Activated CD8-positive, alpha-beta memory T cell treated with anti-CD3 and anti-CD28 coated beads, Interleukin-2, amount 50 U/mL, for 1 hour (primary cell): ENCODE measurements around the gene MGAT4C.

Experiments
- DNase-seq: peaks from one replicate; pipeline ENCODE4 v3.0.0-alpha.2; 2020; ENCODE audit errors: extremely low read depth

Gene MGAT4C

DNA sequence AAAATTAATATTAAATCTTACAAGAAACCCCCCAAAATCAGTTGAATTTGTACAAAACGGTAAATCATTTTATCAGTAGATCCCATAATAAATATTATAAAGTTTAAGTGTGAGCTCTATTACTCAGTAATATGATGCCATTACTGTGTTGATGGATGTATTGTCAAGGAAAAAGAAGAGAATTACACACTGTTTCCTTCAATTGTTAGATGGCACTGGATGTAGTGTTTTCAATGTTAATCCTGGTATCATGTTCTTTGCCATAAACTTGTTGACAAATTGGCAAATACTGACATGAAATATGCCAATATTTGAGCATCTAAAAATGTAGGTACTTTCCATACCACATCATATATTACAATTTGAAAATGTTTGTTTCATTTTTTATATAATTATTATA is 280.5 kb downstream of the MGAT4C start:
- DNase-seq, result no peak

GRCh38 chr12:85971800-85972199 is 284.4 kb downstream of the MGAT4C start:
- no peak for DNase-seq

DNA sequence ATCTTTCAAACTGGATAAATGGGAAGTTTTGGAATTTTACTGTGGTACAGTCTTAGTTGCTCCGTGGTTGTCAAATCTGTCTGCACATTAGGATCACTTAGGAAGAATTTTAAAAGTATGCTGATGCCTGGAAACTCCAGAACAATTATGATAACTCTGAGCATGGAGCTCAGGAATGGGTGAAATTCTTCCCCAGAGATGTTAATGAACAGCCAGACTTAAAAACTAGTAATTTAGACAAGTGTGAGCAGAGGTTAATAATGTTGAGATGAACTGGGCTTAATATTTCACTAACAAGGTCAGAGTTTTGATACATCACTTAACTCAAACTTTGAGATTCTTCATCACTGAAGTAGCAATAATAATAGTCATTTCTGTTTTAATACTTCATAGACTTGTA is 287.6 kb downstream of the MGAT4C start:
- no peak for DNase-seq

- no peak for DNase-seq
Observed at GRCh38 chr12:85963326-85963725, 292.9 kb downstream of the MGAT4C start.

DNA sequence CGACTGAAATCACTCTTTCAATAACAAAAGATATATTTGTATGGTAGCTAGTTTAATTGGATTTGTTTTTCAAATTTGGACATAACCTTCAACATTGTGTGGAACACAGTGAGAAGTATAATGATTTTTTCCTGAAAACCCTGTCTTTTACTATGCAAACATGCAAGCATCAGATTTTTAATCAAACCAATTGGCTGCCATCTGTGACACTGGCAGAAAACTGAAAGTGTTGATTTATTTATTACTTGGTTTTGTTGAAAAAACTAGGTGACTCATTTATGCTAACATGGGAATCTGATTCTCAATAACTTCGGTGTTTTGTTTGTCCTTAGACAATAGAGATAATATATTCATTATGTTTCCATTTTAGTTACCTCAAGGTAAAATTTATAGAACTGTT is 300.1 kb downstream of the MGAT4C start:
- no peak for DNase-seq

GRCh38 chr12:85955127-85955526 is 301.1 kb downstream of the MGAT4C start:
- no peak for DNase-seq

DNA sequence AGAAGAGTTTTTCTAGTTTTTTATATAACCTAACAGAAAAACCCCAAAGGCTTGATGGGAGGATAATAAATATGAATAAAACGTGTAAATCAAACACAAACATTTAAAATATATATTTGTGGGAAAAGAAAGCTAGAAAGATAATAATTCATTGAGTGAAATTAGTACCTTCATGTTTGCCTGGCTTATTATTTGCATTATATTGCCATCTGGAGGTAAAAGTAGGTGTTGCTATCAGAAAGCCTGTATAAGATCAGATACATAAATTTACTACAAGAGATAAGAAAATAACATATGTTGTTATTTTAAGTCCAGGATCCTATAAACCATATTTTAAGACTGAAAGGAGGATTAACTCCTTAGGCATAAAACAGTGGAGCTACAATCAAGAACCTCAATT is 304.4 kb downstream of the MGAT4C start:
- DNase-seq, result no peak

- no peak for DNase-seq
Observed at GRCh38 chr12:85949253-85949652, 306.9 kb downstream of the MGAT4C start.

DNA sequence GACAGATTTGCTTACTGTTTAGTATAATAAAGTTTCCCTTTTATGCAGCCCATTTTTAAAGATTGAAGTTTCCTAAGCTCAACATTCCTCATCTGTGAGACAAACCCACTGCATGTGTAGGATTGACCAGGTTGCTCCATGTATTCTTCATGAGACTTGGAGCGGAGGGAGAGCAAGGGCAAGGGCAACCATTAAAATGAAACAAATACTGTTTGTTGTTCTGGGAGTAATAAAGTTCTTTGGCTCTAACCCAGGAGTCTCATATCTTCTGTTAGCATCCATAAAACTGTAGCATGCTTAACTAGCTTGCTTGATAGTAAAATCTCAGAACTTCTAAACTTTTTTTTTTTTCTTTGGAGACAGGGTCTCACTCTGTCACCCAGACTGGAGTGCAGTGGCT is 307.9 kb downstream of the MGAT4C start:
- no peak for DNase-seq

- DNase-seq, result no peak
Observed at GRCh38 chr12:85947286-85947685, 308.9 kb downstream of the MGAT4C start.

- no peak for DNase-seq
Observed at GRCh38 chr12:85946375-85946774, 309.8 kb downstream of the MGAT4C start.

DNA sequence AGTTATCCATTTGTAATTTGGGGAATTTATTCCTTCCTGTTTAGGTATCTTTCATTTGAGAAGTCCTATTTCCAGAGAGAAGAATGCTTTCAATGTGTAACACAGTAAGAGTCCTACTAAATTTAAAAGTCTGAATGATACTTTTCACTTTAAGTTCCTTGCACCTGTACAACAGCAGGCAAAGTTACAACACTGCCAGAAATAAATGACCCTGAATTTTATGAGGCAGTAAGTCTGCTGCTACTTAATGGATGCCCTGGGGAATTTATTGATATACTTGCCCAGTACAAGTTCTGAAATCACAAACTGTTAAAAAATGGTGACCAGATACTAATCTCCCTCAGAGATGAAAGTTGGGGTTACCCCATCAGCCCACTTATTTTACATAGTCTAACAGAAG is 329.0 kb downstream of the MGAT4C start:
- DNase-seq, result no peak

GRCh38 chr12:85923767-85924331 is 332.3 kb downstream of the MGAT4C start:
- no peak for DNase-seq

GRCh38 chr12:85920324-85920947 is 335.8 kb downstream of the MGAT4C start:
- DNase-seq, result no peak
